ENCODE data around the gene ZNF738. TPM values are rescaled to one million over a fixed set of nuclear protein-coding genes. Genes with fewer than 3 reads are reported as not detected.

The ZNF738 gene
- 2.6 and 3.1 TPM in 2 replicates for total RNA-seq

DNA sequence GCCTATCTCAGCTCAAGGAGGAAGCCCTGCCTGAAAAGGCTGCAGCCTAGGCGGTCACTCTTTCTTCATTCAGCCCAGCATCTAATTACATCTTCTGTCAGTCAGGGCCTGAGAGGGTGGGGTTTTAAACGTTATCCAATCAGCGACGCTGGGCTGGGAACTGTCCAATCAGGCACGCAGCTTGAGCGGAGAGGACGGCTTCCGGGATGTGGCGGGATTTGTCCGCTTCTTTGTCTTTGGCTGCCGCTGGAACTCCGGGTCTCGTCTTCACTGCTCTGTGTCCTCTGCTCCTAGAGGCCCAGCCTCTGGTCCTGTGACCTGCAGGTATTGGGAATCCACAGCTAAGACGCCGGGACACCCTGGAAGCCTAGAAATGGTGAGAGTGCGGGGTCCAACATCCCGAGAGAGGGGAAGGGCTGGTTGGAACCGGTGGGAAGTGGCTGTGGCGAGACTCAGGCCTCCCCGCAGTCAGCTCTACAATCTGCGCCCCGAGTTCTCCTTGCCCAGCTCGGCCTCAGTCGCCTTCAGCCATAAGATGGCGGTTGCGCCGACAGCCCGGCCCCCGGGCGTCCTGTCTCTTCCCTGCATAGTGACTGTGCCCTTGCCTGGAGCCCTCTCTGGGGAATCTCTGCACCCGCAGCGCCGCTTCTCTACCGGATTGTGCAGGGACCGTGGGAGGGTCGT, at the start of gene ZNF738:
ZNF738 (plus strand) TSS at position 233 of the 684 bp plus-strand sequence; CDS start at position 374, 141 bp downstream.

GRCh38 chr19:21328885-21329605, 29.8 kb upstream of the ZNF738 start, which contains the start of gene ZNF708:
Gene ZNF708 (minus strand): TSS chr19:21329410. CDS start chr19:21329212, 198 bp downstream.

DNA sequence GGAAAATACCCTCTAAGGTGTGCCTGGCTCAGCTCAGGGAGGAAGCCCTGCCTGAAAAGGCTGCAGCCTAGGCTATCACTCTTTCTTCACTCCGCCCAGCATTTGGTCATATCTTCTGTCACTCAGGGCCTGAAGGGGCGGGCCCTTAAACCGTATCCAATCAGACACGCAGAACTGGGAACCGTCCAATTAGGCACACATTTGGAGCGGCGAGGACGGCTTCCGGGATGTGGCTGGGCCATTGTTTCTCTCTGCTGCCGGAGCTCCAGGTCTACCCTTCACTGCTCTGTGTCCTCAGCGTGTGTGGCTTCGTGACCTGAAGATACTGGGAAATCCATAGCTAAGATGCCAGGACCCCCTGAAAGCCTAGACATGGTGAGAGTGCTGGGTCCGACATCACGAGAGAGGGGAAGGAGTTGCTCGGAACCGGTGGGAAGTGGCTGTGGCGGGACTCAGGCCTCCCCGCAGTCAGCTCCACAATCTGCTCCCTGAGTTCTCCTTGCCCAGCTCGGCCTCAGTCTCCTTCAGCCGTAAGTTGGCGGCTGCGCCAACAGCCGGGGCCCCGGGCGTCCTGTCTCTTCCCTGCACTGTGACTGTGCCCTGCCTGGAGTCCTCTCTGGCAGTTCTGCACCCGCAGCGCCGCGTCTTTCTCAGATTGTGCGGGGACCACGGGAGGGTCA, 38.2 kb downstream of the ZNF738 start, which contains the start of gene ZNF493:
ZNF493 (plus strand) TSS at position 241 of the 680 bp plus-strand sequence; CDS start at position 346, 105 bp downstream.

Other genes starting within 250 kb of the ZNF738 start
- 5.7 and 7.7 TPM in 2 replicates for gene ZNF431, start 217.0 kb upstream of the ZNF738 start, total RNA-seq
- 4.8 and 6.1 TPM in 2 replicates for gene ZNF708, start 29.6 kb upstream of the ZNF738 start, total RNA-seq
- gene ZNF493, start 38.1 kb downstream of the ZNF738 start, total RNA-seq: 21.8 and 27.4 TPM in 2 replicates
- gene ZNF429, start 146.6 kb downstream of the ZNF738 start, total RNA-seq: 4.9 and 5.7 TPM in 2 replicates